Loucy (cell line): ENCODE results near the gene NECTIN2.

Experiments used
- EZH2phosphoT487 ChIP-seq: fragments of 200-600 bp; IDR thresholded peaks from 2 replicates; pipeline ENCODE4 v1.6.1; 2018; ENCODE audit warnings: antibody characterized with exemption, mild to moderate bottlenecking, moderate library complexity, borderline replicate concordance
- TF ChIP-seq, protein P1 (sequence below): fragments of 200-600 bp; sonication (generic); conservative IDR thresholded peaks from 2 replicates; pipeline ENCODE4 v1.5.1; 2014; ENCODE audit warnings: mild to moderate bottlenecking, antibody characterized with exemption, low read length

DNA sequence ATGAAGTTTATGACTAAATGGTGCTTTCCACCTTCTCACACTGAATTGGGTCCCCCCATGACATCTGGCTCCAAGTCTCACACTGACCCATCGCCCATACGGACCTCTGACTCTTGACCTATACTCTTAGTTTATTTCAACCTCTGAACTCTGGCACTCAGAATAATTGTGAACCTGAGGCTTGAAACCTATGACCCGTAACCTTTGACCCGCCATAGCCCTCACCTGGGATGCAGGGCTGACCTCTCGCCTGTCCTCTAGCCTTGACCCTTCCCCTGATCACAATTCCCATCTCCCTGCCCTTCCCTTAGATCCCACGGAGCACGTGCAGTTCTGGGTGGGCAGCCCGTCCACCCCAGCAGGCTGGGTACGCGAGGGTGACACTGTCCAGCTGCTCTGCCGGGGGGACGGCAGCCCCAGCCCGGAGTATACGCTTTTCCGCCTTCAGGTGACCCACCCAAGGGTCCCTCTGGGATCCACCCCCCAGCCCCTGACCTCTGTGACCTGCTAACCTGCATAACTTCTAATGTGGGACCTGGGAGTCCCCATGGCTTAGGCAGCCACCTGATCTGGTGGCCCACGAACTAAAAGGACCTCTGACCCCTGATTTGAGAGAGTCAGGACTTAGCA is 32.1 kb upstream of the NECTIN2 start:
- TF ChIP-seq, protein P1, sequence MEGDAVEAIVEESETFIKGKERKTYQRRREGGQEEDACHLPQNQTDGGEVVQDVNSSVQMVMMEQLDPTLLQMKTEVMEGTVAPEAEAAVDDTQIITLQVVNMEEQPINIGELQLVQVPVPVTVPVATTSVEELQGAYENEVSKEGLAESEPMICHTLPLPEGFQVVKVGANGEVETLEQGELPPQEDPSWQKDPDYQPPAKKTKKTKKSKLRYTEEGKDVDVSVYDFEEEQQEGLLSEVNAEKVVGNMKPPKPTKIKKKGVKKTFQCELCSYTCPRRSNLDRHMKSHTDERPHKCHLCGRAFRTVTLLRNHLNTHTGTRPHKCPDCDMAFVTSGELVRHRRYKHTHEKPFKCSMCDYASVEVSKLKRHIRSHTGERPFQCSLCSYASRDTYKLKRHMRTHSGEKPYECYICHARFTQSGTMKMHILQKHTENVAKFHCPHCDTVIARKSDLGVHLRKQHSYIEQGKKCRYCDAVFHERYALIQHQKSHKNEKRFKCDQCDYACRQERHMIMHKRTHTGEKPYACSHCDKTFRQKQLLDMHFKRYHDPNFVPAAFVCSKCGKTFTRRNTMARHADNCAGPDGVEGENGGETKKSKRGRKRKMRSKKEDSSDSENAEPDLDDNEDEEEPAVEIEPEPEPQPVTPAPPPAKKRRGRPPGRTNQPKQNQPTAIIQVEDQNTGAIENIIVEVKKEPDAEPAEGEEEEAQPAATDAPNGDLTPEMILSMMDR, result no peak
- TF ChIP-seq EZH2phosphoT487, result no peak
